Lower leg skin (tissue), 4 donors: ENCODE results near the gene ANKRD24. TPM values are rescaled to one million over a fixed set of nuclear protein-coding genes. Genes with fewer than 3 reads are reported as not detected.

Experiments used
- DNase-seq, 2 donors: peaks; one replicate each; pipeline ENCODE4 v3.0.0-alpha.2; 2019; ENCODE audit warnings: low spot score in 2 of 2
- H3K4me3 ChIP-seq: fragments of 200-600 bp; sonication (generic); 2 replicates; pipeline ENCODE4 v1.5.1; 2017; ENCODE audit warnings: mild to moderate bottlenecking, low read depth; ENCODE audit not compliant: poor library complexity, severe bottlenecking
- CTCF ChIP-seq, 3 donors: fragments of 450-650 bp; IDR thresholded peaks; one replicate each; pipeline ENCODE4 v1.5.1; 2016; ENCODE audit warnings: antibody characterized with exemption in 3 of 3, mild to moderate bottlenecking in 3 of 3, moderate library complexity in 2 of 3
- POLR2A ChIP-seq, 2 donors: fragments of 450-650 bp; IDR thresholded peaks; one replicate each; pipeline ENCODE4 v1.6.1; 2016 to 2017; ENCODE audit warnings: antibody characterized with exemption in 2 of 2, mild to moderate bottlenecking in 1 of 2, moderate library complexity in 1 of 2
- WGBS, 2 donors: methylation state at CpG; one replicate each; pipeline ENCODE4 v1.1.5; 2018; 5-methylcytosine and 5-hydroxymethylcytosine counted together
- intact Hi-C: fragments of 100-400 bp; cut with DNase I; formaldehyde crosslinking; loops from one replicate; pipeline ENCODE4 v1.15.0; 2023; ENCODE audit warnings: low total_unique reads
- total RNA-seq, 4 donors: library from RNA; depleted of rRNA; stranded (reverse); fragments of >200 nt; gene quantifications; one replicate each; pipeline ENCODE4 v1.1.0, GENCODE V29; 2016

ANKRD24 gene
- total RNA-seq, 4 donors from 2014 or later, result 0.22 to 3.2 (median 1.5) TPM; not detected in 1

GRCh38 chr19:4260613-4261191 lies 78.2 kb downstream of the ANKRD24 start:
- intact Hi-C loops, result no loop called here
- no peak for DNase-seq
- TF ChIP-seq POLR2A (IDR thresholded peaks at IDR 0.05) (no peak), CTCF (IDR thresholded peaks at IDR 0.05) (no peak)
- 88 to 90% methylated on average over 8 to 11 of the region's 11 CpGs for WGBS, 2 donors
- no peak overlapping the region for H3K4me3 ChIP-seq

- TF ChIP-seq CTCF (IDR thresholded peaks at IDR 0.05) (no peak), POLR2A (IDR thresholded peaks at IDR 0.05) (no peak)
- intact Hi-C loops, result no loop called here
These were observed 82.3 kb downstream of the ANKRD24 start for GRCh38 chr19:4264812-4265211.

GRCh38 chr19:4266253-4267000 lies 83.9 kb downstream of the ANKRD24 start:
- intact Hi-C loops, result no loop called here
- no peak overlapping the region for H3K4me3 ChIP-seq
- no peak for DNase-seq
- WGBS, 2 donors, result 88 to 93% methylated on average over 18 of the region's 18 CpGs
- TF ChIP-seq POLR2A (IDR thresholded peaks at IDR 0.05) (no peak), CTCF (IDR thresholded peaks at IDR 0.05) (no peak)

More at GRCh38 chr19:4264812-4265211, 82.3 kb downstream of the ANKRD24 start:
- no peak overlapping the region for H3K4me3 ChIP-seq
- WGBS, 2 donors, result 66 to 73% methylated on average over 4 of the region's 4 CpGs
- DNase-seq, result no peak

GRCh38 chr19:4267101-4267900 lies 84.8 kb downstream of the ANKRD24 start:
- 43 to 44% methylated on average over 21 of the region's 21 CpGs for WGBS, 2 donors
- TF ChIP-seq CTCF (IDR thresholded peaks at IDR 0.05), result no peak
- no peak for TF ChIP-seq POLR2A (IDR thresholded peaks at IDR 0.05)
- peak; percentile 35 to 89 for DNase-seq
- intact Hi-C loops, result no loop called here
- H3K4me3 ChIP-seq, result no peak overlapping the region

- intact Hi-C loops, result no loop called here
- WGBS, 2 donors, result 91 to 92% methylated on average over 22 to 29 of the region's 30 CpGs
- DNase-seq, result no peak
- TF ChIP-seq CTCF (IDR thresholded peaks at IDR 0.05) (no peak), POLR2A (IDR thresholded peaks at IDR 0.05) (no peak)
- H3K4me3 ChIP-seq, result no peak overlapping the region
These were observed 85.7 kb downstream of the ANKRD24 start for GRCh38 chr19:4267901-4268815.
